HCT116 (cell line): ENCODE results near the gene TUT7. TPM values are rescaled to one million over a fixed set of nuclear protein-coding genes. Genes with fewer than 3 reads are reported as not detected.

Experiments used
- ATAC-seq: fragments of 200-7000 bp; cut with Tn5 transposase; 2 replicates; pipeline ENCODE4 v1.9.1; 2020; ENCODE audit warnings: mild to moderate bottlenecking, moderate library complexity
- BruUV-seq: library from RNA; stranded (reverse); fragments of 400-500 nt; replicated peaks from 2 replicates; lab custom pipeline; 2021; lab: Mats Ljungman, UMichigan
- CTCF ChIA-PET: fragments of 300-600 bp; sonication (Branson Sonifier 250); formaldehyde crosslinking; loops from one replicate; lab custom pipeline; 2021; ENCODE audit warnings: antibody characterized with exemption; lab: Charles Lee
- POLR2A ChIA-PET: fragments of 300-600, 350-600 bp; sonication (Branson Sonifier 250); formaldehyde crosslinking; loops from one replicate; lab custom pipeline; 2021; ENCODE audit warnings: antibody characterized with exemption; lab: Charles Lee
- RAD21 ChIA-PET, 2 experiments: fragments of 300-600 bp; sonication (Branson Sonifier 250); formaldehyde crosslinking; loops; one replicate each; lab custom pipeline; 2023; ENCODE audit warnings: low total read pairs in 2 of 2; ENCODE audit not compliant: uncharacterized antibody in 2 of 2, unreplicated experiment in 2 of 2, low non-redundant PET in 1 of 2; lab: Charles Lee
- DNase-seq: peaks from one replicate; pipeline ENCODE4 v3.0.0-alpha.2; 2010; ENCODE audit warnings: low read depth, low spot score
- H2AFZ ChIP-seq: fragments of 200-600 bp; shearing (Covaris generic), sonication (generic); 2 replicates; pipeline ENCODE4 v1.6.1; 2017; ENCODE audit warnings: low read depth, mixed run types, mixed read lengths, antibody characterized with exemption, low read length; ENCODE audit not compliant: poor library complexity, severe bottlenecking
- H3K27ac ChIP-seq: 2 replicates; pipeline ENCODE4 v1.5.1; 2012; ENCODE audit warnings: low read depth, low read length
- H3K27me3 ChIP-seq: fragments of 200-600 bp; sonication (generic); 2 replicates; pipeline ENCODE4 v1.6.1; 2016; ENCODE audit warnings: mixed run types, low read length, mixed read lengths; ENCODE audit not compliant: insufficient read depth
- H3K36me3 ChIP-seq, 2 experiments: fragments of 200-500 bp in 1 of 2; fragments of 200-600 bp in 1 of 2; sonication (Bioruptor generic) in 1 of 2; sonication (generic) in 1 of 2; 2 replicates each; pipeline versions ENCODE4 v1.5.1 to v1.6.1; 2014 to 2016; ENCODE audit warnings: low read length in 2 of 2, inconsistent platforms in 1 of 2, mixed read lengths in 1 of 2, mixed run types in 1 of 2; ENCODE audit not compliant: insufficient read depth in 2 of 2, control insufficient read depth in 1 of 2
- H3K4me1 ChIP-seq, 2 experiments: fragments of 200-600 bp in 1 of 2; sonication (generic) in 1 of 2; 2 replicates each; pipeline versions ENCODE4 v1.5.1 to v1.6.1; 2012 to 2017; ENCODE audit warnings: low read length in 2 of 2, inconsistent platforms in 1 of 2, mild to moderate bottlenecking in 1 of 2, mixed read lengths in 1 of 2, mixed run types in 1 of 2, moderate library complexity in 1 of 2; ENCODE audit not compliant: insufficient read depth in 2 of 2, control insufficient read depth in 1 of 2
- H3K4me2 ChIP-seq: fragments of 200-600 bp; sonication (generic); 2 replicates; pipeline ENCODE4 v1.6.1; 2017; ENCODE audit warnings: mixed run types, low read length, mixed read lengths
- H3K4me3 ChIP-seq, 2 experiments: fragments of 200-600 bp in 1 of 2; sonication (generic) in 1 of 2; replicated peaks in 1 of 2; 2 replicates each; pipeline ENCODE4 v1.5.1; 2011 to 2016; ENCODE audit warnings: low read length in 2 of 2, control low read depth in 1 of 2, low read depth in 1 of 2, mild to moderate bottlenecking in 1 of 2, mixed read lengths in 1 of 2, mixed run types in 1 of 2
- H3K79me2 ChIP-seq: fragments of 200-600 bp; sonication (generic); 2 replicates; pipeline ENCODE4 v1.6.1; 2017; ENCODE audit warnings: mild to moderate bottlenecking, mixed run types, low read length, moderate library complexity, mixed read lengths; ENCODE audit not compliant: insufficient read depth
- H3K9ac ChIP-seq: fragments of 200-600 bp; sonication (generic); 2 replicates; pipeline ENCODE4 v1.6.1; 2016; ENCODE audit warnings: low read length, mixed read lengths
- H3K9me2 ChIP-seq: fragments of 200-600 bp; sonication (generic), shearing (Covaris generic); 2 replicates; pipeline ENCODE4 v1.6.1; 2017; ENCODE audit warnings: mixed run types, mild to moderate bottlenecking, moderate library complexity; ENCODE audit not compliant: insufficient read depth
- H3K9me3 ChIP-seq, 2 experiments: fragments of 200-500 bp in 1 of 2; fragments of 200-600 bp in 1 of 2; sonication (Bioruptor generic) in 1 of 2; sonication (generic) in 1 of 2; 2 replicates each; pipeline ENCODE4 v1.6.1; 2014 to 2017; ENCODE audit warnings: low read length in 2 of 2, mixed read lengths in 2 of 2, inconsistent platforms in 1 of 2, low read depth in 1 of 2, mild to moderate bottlenecking in 1 of 2, mixed run types in 1 of 2, moderate library complexity in 1 of 2; ENCODE audit not compliant: control insufficient read depth in 1 of 2, insufficient read depth in 1 of 2
- H4K20me1 ChIP-seq: fragments of 200-600 bp; sonication (generic), shearing (Covaris generic); 2 replicates; pipeline ENCODE4 v1.6.1; 2017; ENCODE audit warnings: mixed run types, mild to moderate bottlenecking, moderate library complexity; ENCODE audit not compliant: insufficient read depth
- EZH2 ChIP-seq: fragments of 200-600 bp; sonication (generic); IDR thresholded peaks from 2 replicates; pipeline ENCODE4 v1.6.1; 2017; ENCODE audit warnings: antibody characterized with exemption, mixed run types
- SP1 ChIP-seq: IDR thresholded peaks from 2 replicates; pipeline ENCODE4 v1.6.1; 2012; ENCODE audit warnings: low read depth
- TCF7L2 ChIP-seq: IDR thresholded peaks from 2 replicates; pipeline ENCODE4 v1.7.0; 2011; ENCODE audit warnings: borderline replicate concordance, inconsistent platforms; ENCODE audit not compliant: insufficient read depth, insufficient read length; ENCODE audit errors: extremely low read depth
- intact Hi-C: fragments of 100-400 bp; cut with micrococcal nuclease; formaldehyde crosslinking; loops from 2 replicates; pipeline ENCODE4 v1.10.0; 2022
- total RNA-seq: library from RNA; stranded (reverse); gene quantifications from one replicate; pipeline ENCODE4 v1.2.1, GENCODE V29; 2021; ENCODE audit not compliant: unreplicated experiment
- TF ChIP-seq, protein P1 (sequence below): IDR thresholded peaks from 2 replicates; pipeline ENCODE4 v1.6.1; 2012
- TF ChIP-seq, protein P2 (sequence below), 3 experiments: fragments of 200-600 bp in 1 of 3; sonication (generic) in 1 of 3; IDR thresholded peaks in 2 of 3; conservative IDR thresholded peaks in 1 of 3; 2 replicates each; pipeline ENCODE4 v1.5.1; 2012 to 2017; ENCODE audit warnings: low read depth in 2 of 3, low read length in 2 of 3, antibody characterized with exemption in 1 of 3, borderline replicate concordance in 1 of 3, control low read depth in 1 of 3, mild to moderate bottlenecking in 1 of 3, mixed read lengths in 1 of 3, mixed run types in 1 of 3, moderate library complexity in 1 of 3; ENCODE audit not compliant: insufficient read depth in 1 of 3
- TF ChIP-seq, protein P3 (sequence below): IDR thresholded peaks from 2 replicates; pipeline ENCODE4 v1.6.1; 2011; ENCODE audit warnings: mild to moderate bottlenecking, low read length, moderate library complexity; ENCODE audit not compliant: insufficient replicate concordance; ENCODE audit errors: extremely low read depth

TUT7 gene
- total RNA-seq, 1 experiment from 2014 or later: 23.1 TPM

DNA sequence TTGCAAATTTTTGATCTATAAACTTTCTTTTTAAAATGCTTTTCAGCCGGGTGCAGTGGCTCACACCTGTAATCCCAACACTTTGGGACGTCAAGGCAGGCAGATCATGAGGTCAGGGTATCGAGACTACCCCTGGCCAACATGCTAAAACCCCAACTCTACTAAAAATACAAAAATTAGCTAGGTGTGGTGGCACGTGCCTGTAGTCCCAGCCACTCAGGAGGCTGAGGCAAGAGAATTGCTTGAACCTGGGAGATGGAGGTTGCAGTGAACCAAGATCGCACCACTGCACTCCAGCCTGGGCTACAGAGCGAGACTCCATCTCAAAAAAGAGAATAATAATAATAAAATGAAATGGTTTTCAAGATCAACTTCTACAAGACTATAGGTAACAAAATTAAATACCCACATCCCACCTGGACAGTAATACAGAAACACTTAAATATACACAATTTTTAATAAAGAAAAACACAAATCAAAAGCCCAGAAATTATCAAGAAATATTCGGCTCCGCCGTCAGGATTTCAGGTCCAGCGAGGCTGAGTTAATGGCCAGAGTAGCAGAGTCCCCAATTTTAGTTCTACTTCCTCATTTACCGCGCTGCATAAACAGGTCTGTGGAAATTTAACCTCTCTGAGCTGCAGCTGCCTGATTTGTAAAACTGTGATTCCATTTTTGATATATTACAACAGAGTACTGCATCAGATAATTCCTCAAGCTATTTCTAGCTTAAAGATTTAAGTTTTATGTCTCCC lies 4.0 kb downstream of the TUT7 start:
- Histone ChIP-seq H4K20me1 (no peaks in the 10 kb centered on the region; the same call in 1 of the 2 replicates), H3K36me3 (peaks cover 9 to 19% of the 10 kb centered on the region in 2 experiments), H3K9me2 (no peaks in the 10 kb centered on the region), H3K9me3 (no peaks in the 10 kb centered on the region), H3K4me2 (no peak overlapping the region), H3K27me3 (no peaks in the 10 kb centered on the region), H3K4me1 (peaks cover 14 to 35% of the 10 kb centered on the region in 2 experiments; a peak in 3 of 4 replicates), H3K27ac (no peak overlapping the region), H3K79me2 (peaks cover 77% of the 10 kb centered on the region), H3K9ac (no peak overlapping the region), H3K4me3 (no peak overlapping the region), H2AFZ (no peak overlapping the region)
- POLR2A ChIA-PET: no interaction called here
- RAD21 ChIA-PET: no interaction called here
- intact Hi-C loops: no loop called here
- DNase-seq (no peak), ATAC-seq (no peak)
- CTCF ChIA-PET: no interaction called here
- TF ChIP-seq, protein P1, sequence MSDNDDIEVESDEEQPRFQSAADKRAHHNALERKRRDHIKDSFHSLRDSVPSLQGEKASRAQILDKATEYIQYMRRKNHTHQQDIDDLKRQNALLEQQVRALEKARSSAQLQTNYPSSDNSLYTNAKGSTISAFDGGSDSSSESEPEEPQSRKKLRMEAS: no peak
- TF ChIP-seq, protein P2, sequence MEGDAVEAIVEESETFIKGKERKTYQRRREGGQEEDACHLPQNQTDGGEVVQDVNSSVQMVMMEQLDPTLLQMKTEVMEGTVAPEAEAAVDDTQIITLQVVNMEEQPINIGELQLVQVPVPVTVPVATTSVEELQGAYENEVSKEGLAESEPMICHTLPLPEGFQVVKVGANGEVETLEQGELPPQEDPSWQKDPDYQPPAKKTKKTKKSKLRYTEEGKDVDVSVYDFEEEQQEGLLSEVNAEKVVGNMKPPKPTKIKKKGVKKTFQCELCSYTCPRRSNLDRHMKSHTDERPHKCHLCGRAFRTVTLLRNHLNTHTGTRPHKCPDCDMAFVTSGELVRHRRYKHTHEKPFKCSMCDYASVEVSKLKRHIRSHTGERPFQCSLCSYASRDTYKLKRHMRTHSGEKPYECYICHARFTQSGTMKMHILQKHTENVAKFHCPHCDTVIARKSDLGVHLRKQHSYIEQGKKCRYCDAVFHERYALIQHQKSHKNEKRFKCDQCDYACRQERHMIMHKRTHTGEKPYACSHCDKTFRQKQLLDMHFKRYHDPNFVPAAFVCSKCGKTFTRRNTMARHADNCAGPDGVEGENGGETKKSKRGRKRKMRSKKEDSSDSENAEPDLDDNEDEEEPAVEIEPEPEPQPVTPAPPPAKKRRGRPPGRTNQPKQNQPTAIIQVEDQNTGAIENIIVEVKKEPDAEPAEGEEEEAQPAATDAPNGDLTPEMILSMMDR (IDR thresholded peaks at IDR 0.05 in 2 of 3, conservative IDR thresholded peaks at IDR 0.05 in 1 of 3; ENCODE audit: borderline replicate concordance in 1 of 3, insufficient read depth in 1 of 3, low read depth in 2 of 3, low read length in 2 of 3): no peak
- TF ChIP-seq SP1: no peak
- no peak for TF ChIP-seq TCF7L2
- TF ChIP-seq EZH2: no peak
- TF ChIP-seq, protein P3, sequence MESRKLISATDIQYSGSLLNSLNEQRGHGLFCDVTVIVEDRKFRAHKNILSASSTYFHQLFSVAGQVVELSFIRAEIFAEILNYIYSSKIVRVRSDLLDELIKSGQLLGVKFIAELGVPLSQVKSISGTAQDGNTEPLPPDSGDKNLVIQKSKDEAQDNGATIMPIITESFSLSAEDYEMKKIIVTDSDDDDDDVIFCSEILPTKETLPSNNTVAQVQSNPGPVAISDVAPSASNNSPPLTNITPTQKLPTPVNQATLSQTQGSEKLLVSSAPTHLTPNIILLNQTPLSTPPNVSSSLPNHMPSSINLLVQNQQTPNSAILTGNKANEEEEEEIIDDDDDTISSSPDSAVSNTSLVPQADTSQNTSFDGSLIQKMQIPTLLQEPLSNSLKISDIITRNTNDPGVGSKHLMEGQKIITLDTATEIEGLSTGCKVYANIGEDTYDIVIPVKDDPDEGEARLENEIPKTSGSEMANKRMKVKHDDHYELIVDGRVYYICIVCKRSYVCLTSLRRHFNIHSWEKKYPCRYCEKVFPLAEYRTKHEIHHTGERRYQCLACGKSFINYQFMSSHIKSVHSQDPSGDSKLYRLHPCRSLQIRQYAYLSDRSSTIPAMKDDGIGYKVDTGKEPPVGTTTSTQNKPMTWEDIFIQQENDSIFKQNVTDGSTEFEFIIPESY: no peak
- BruUV-seq: no TSS peak
